UCSD-AML1 (cell line): ENCODE measurements around the gene IL11.
"Not testable (repeated sequence)": the region's sequence is repeated elsewhere in the genome, so short reads cannot be mapped to it uniquely, and the experiment has no call there.

Experiments
- DNase-seq: peaks from one replicate; lab custom pipeline; 2025; ENCODE audit not compliant: unreplicated experiment; lab: John Stamatoyannopoulos, UW

Gene IL11

DNA sequence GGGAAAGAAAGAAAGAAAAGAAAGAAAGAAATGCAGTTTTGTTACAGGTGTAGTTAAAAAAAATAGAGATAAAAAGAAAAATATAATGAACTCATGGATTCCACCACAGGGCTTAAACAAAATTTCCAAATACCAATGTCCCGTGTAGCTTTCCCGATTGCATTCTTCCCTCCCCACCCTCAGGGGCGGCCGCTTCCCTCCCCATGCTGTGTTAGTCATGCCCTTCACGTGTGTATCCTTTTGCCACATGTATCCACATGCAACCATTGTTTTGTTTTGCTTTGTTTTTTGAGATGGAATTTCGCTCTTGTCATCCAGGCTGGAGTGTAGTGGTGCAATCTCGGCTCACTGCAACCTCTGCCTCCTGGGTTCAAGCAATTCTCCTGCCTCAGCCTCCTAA, 34.2 kb downstream of the IL11 start:
- no peak for DNase-seq

DNA sequence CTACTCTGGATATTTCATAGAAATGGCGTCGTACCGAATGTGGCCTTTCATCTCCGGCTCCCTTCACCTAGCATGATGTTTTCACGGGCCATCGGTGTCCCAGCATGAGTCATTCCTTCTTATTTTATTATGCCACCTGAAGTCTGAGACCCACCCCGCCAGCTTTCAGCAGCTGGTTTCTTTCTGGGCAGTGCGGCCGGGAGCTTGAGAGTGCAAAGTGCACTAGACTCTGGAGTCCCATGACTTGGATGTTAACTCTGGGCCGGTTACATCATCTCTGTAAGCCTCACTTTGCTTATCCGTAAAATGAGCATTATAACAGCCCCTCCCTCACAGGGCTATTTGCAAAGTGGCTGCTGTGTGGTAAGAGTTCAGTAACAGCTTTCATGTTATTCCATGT, 36.4 kb downstream of the IL11 start:
- no peak for DNase-seq

DNA sequence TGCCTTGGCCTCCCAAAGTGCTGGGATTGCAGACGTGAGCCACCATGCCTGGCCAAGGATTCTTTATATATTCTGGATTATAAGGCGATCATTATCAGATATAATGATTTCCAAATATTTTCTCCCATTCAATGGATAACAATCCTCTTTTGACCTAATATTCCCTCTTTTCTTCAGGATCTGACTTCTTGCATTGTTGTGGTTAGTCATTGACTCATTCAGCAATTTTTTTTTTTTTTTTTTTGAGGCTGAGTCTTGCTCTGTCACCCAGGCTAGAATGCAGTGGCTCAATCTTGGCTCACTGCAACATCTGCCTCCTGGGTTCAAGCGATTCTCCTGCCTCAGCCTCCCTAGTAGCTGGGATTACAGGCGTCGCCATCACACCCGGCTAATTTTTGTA, 40.5 kb downstream of the IL11 start:
- DNase-seq = not testable (repeated sequence)

DNA sequence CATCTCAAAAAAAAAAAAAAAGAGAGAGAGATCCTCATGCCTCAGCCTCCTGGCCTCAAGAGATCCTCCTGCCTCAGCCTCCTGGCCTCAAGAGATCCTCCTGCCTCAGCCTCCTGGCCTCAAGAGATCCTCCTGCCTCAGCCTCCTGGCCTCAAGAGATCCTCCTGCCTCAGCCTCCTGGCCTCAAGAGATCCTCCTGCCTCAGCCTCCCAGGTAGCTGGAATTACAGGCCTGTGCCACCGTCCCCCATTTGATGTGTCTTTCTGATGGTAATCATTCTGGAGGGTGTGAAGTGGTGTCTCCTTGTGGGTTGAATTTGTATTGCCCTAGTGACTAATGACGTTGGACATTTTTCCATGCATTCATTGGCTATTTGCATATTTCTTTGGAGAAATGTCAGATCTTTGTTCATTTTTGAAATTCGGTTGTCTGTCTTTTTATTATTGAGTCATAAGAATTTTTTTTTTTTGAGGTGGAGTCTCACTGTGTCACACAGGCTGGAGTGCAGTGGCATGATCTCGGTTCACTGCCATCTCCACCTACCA, 41.4 kb downstream of the IL11 start:
- not testable (repeated sequence) for DNase-seq

DNA sequence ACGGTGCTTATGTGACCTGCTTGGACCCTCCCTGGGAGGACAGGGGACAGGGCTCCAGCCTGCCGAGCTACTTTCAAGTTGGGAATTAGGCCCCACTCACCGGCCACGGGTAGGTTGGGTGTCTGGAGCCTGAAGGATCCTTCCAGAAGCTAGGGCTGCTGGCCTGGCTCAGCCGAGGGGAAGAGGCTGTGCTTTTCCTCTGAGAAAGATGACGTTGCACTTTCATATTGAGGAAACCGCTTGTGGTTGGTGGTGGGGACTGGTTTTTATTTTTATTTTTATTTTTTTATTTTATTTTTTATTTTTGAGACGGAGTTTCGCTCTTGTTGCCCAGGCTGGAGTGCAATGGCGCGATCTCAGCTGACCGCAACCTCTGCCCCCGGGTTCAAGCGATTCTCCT, 45.1 kb downstream of the IL11 start, which contains the start of gene TMEM150B:
Gene TMEM150B (minus strand): TSS at position 170 of the 400 bp plus-strand sequence. CDS start 4,305 bp downstream, outside the sequence.
- peak; percentile 55 for DNase-seq

DNA sequence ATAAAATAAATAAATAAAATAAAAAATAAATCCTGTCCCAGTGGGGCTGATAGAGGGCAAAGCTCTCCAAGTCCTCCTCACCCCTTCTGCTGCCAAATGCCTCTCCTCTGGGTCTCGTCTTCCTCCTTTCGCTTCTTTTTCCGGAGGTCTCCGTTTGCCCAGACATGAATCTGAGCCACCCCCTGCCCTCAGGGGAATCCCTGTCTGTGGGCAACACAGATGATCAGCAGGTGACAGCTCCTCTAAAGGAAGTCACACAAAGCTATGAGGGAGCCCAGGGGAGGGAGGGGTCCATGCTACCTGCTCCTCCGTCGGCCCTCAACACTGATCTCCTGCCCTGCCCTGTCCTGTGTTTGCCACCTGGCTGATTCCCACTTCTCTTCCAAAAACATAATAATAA, 45.6 kb downstream of the IL11 start:
- DNase-seq = no peak

DNA sequence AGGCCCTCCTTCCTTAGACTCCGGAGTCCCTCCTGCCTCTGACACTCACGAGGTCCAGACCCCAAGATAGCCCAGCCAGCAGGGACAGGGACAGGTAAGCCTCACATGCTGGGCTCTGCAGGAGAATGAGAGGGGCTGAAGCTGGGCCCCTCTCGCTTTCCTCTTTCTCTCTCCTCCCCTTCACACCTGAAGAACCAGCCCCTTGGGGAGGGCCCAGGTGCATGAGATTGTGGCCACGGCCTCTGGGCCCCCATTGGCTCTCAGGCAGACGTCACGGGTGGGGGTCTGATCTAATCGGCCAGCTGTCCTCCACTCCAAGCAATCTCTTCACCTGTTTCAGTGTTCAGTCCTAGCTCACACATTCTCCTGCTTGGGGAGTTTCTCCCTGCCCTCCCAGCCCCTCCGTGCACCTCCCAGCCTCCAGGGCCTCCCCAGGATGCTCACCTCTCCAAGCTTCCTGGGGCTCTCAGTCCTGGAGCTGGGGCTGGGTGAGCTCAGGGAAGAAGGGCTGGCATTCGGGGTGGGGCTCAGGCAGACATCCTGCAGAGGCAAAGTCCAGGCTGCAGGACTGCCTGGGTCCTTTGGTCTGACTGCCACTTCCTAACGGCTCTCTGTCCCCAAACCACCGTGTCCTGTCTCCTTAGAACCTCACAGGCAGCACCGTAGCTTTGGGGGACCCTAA, 47.9 kb downstream of the IL11 start:
- DNase-seq = no peak

DNA sequence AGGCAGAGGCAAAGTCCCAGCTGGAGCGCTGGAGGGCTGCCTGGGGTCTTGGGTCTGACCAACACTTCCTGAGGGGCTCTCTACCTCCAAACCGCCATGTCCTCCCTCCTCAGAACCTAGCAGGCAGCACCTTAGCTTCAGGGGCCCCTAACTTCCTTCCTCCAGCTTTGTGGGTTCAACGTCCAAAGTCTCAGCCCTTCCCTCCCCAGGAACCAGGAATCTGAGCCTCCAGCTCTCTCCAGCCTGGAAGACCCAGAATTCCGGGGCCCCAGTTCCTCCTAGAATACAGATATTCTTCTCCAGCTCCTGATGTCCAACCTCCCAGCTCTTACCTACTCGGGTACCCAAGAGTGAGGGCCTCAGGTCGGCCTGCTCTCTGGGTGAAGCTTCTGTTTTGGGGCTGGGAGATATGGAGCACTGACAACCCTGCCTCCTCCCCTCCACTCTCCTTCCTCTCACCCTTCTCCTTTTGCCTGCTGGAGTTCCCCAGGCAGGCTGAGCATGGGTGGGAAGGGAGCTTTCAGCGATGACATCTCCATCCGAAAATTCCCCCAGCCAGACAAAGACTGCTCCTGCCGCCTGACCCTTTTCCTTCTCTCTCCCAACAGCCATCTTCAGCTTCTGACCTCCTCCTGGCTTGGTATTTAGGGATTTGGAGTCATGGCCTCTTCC, 48.7 kb downstream of the IL11 start:
- DNase-seq = no peak

DNA sequence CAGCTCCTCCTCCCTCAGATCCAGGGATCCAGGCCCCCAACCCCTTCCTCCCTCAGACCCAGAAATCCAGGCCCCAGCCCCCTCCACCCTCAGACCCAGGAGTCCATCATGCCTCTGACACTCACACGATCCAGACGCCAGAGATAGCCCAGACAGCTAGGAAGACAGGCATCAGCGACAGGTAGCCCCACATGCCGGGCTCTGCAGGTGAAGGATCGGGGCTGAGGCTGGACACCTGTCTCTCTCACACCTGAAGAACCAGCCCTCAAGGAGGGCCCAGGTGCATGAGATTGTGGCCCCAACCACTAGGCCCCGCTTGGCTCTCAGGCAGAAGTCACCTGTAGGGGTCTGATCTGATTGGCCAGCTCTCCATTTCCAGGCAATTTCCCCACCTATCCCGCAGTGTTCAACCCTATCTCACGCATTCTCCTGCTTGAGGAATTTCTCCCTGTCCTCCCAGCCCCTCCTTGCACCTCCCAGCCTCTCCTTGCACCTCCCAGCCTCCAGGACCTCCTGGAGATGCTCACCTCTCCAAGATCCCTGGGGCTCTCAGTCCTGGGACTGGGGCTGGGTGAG, 49.3 kb downstream of the IL11 start:
- DNase-seq = no peak

DNA sequence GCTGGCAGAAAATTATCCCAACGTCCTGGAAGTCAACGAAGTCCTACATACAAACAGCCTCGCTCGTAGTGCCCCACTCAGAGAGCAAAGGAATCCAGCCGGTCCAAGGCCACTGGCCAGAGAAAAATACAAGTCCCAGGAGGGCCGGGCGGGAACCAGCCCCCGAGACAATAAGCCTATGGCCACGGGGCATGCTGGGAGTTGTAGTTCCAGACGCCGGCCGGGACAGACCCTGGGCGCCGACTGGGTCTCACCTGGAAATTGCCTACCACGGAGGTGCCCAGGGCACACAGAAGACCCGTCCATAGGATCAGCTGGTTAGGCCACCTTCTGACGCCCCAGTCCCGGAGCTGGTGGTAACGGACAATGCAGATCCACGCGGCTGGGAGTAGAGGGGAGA, 50.5 kb downstream of the IL11 start:
- no peak for DNase-seq

DNA sequence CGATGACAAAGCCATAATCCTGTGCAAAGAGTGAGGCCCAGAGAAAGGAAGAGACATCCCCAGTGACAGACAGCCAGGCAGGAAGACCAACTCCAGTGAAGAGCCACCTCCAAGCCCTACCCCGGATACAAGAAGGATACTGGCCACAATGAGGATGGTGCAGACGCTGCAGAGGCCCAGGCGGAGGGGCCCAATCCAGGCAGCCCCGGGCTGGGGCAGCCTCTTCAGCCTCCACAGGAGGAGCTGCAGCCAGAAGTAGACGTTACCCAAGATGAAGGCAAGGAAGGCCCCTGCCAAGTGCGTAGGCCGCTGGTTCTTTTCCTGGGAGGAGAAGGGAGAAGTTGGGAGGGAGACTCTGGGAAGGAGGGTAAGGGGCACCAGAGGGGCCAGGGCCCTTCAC, 53.6 kb downstream of the IL11 start:
- no peak for DNase-seq

DNA sequence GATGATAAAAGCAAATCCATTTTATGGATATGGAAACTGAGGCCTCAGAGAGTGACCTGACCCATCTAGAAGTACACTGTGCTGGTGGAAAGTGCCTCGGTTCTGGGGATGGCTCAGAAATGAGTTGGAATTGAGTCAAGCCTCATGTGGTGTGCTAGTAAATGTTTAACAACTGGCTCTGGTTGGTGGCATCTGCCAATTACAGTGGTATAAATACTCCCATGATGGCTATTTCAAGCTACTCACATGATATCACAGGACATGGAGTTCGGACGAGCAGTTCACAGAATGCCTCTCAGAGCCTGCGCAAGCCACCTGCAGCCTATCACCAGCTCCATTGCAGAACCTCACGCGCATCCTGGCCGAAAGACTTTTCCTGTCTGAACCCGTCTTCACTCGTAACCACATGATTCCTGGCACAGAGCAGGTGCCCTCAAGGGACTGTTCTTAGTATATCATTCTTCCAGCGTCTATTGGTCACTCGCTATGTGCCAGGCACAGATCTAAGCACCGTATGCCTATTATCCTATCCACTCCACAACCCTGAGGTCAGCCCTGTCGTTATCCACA, 54.2 kb downstream of the IL11 start:
- no peak for DNase-seq

DNA sequence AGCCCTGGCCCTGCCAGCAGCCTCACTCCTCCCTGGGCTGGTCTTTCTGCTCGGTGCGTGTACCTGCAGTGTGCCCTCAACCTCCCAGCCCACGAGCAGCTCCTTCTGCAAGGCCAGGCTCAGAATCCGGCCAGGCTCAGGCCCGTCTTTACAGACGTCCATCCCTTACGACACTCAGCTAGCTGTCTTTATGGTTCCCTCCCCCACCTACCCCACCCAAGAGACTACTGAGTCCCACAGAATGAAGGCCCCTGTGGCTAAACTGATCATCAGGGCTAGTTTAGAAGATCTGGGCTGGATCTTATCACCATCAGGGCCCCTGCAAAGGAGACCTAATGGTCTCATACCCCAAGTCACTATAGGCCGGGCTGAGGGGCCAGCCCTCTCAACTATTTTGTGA, 55.9 kb downstream of the IL11 start:
- no peak for DNase-seq
